Osteocyte (in vitro differentiated cells): Measurements from ENCODE around the gene SLCO3A1. TPM values are rescaled to one million over a fixed set of nuclear protein-coding genes. Genes with fewer than 3 reads are reported as not detected.

Experiments used
- DNase-seq: peaks from one replicate; pipeline ENCODE4 v3.0.0; 2021; ENCODE audit warnings: mixed read lengths; ENCODE audit not compliant: unreplicated experiment; ENCODE audit errors: extremely low spot score
- H3K27ac Mint-ChIP-seq: one replicate; pipeline ENCODE4 v1.8.0; 2021; ENCODE audit warnings: mild to moderate bottlenecking, mixed read lengths; ENCODE audit not compliant: unreplicated experiment
- H3K27me3 Mint-ChIP-seq: one replicate; pipeline ENCODE4 v1.8.0; 2021; ENCODE audit warnings: mixed read lengths; ENCODE audit not compliant: unreplicated experiment
- H3K36me3 Mint-ChIP-seq: one replicate; pipeline ENCODE4 v1.8.0; 2021; ENCODE audit warnings: mixed read lengths; ENCODE audit not compliant: unreplicated experiment
- H3K4me1 Mint-ChIP-seq: one replicate; pipeline ENCODE4 v1.8.0; 2021; ENCODE audit warnings: mixed read lengths; ENCODE audit not compliant: unreplicated experiment
- H3K4me3 Mint-ChIP-seq: one replicate; pipeline ENCODE4 v1.8.0; 2021; ENCODE audit warnings: mild to moderate bottlenecking, moderate library complexity, mixed read lengths; ENCODE audit not compliant: unreplicated experiment
- H3K9me3 Mint-ChIP-seq: one replicate; pipeline ENCODE4 v1.8.0; 2021; ENCODE audit warnings: mixed read lengths; ENCODE audit not compliant: unreplicated experiment
- total RNA-seq: library from RNA; stranded (reverse); gene quantifications from 2 replicates; pipeline ENCODE4 v1.2.1, GENCODE V29; 2021
- TF ChIP-seq, protein P1 (sequence below): fragments of 200-600 bp; sonication (generic); IDR thresholded peaks from 2 replicates; pipeline ENCODE4 v1.5.0; 2021; ENCODE audit warnings: antibody characterized with exemption, mild to moderate bottlenecking, moderate library complexity

The SLCO3A1 gene
- total RNA-seq, 1 donor from 2014 or later, result 1.3 TPM

DNA sequence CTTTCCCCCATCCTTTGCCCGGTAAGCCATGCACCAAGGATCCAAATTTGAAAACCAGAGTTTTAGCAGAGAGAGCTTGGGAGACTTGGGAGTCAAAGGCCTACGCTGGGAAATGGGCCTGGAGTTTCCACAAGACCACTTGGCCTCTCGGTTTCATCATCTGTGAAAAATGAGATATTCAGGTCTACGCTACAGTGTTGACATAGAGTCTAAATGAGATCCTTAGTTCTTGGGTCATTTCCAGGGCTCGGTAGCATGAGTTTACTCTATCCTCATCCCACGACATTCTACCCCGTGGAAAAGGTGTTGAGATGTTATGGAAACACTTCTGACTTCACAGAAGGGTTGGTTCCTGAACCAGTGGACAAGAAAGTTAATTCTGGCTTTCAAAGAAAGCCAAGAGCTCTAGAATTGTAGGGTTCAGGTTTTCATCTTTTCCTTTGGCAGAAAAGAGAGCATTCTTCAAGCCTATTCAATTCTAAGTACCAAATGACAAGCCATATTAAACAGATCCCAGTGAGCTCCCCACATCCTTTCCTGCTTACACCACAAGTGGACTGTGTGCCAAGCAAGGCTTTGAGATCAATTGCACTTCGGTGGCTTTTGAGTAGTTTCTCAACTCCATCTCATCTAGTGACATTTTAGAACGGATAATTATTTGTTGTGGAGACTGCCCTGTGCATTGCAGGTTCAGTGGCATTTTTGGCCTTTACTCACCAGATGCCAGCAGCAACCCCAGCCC lies 219.7 kb downstream of the SLCO3A1 start:
- TF ChIP-seq, protein P1, sequence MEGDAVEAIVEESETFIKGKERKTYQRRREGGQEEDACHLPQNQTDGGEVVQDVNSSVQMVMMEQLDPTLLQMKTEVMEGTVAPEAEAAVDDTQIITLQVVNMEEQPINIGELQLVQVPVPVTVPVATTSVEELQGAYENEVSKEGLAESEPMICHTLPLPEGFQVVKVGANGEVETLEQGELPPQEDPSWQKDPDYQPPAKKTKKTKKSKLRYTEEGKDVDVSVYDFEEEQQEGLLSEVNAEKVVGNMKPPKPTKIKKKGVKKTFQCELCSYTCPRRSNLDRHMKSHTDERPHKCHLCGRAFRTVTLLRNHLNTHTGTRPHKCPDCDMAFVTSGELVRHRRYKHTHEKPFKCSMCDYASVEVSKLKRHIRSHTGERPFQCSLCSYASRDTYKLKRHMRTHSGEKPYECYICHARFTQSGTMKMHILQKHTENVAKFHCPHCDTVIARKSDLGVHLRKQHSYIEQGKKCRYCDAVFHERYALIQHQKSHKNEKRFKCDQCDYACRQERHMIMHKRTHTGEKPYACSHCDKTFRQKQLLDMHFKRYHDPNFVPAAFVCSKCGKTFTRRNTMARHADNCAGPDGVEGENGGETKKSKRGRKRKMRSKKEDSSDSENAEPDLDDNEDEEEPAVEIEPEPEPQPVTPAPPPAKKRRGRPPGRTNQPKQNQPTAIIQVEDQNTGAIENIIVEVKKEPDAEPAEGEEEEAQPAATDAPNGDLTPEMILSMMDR, result no peak
- H3K4me3 Mint-ChIP-seq, result no peak overlapping the region
- peaks cover 8% of the 10 kb centered on the region for H3K4me1 Mint-ChIP-seq
- no peak for DNase-seq
- H3K9me3 Mint-ChIP-seq, result no peaks in the 10 kb centered on the region
- no peak overlapping the region for H3K27ac Mint-ChIP-seq
- H3K27me3 Mint-ChIP-seq, result peaks cover 5% of the 10 kb centered on the region
- no peaks in the 10 kb centered on the region for H3K36me3 Mint-ChIP-seq

DNA sequence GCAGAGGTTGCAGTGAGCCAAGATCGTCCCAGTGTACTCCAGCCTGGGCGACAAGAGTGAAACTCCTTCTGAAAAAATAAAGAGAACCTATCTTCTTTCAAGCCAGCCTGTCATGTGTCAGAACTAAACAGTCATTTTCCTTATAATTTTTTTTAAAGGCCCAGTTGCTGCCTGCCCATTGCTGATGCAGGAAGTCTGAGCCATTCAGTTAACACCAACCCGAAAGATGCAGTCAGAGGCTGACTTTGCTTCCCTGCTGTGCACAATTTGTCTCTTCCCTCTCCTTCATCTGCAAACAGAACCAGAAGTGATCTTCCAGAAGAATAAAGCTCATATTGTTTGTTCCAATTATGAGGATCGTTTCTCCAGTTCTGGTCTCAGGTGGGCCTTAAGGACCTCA lies 220.6 kb downstream of the SLCO3A1 start:
- DNase-seq, result no peak
- TF ChIP-seq, protein P1, result no peak
- no peaks in the 10 kb centered on the region for H3K36me3 Mint-ChIP-seq
- peaks cover 5% of the 10 kb centered on the region for H3K27me3 Mint-ChIP-seq
- H3K4me3 Mint-ChIP-seq, result no peak overlapping the region
- no peak overlapping the region for H3K27ac Mint-ChIP-seq
- H3K4me1 Mint-ChIP-seq, result peaks cover 8% of the 10 kb centered on the region
- no peaks in the 10 kb centered on the region for H3K9me3 Mint-ChIP-seq

- no peak overlapping the region for H3K4me3 Mint-ChIP-seq
- H3K27ac Mint-ChIP-seq, result no peak overlapping the region
- DNase-seq, result no peak
These were observed 221.1 kb downstream of the SLCO3A1 start for GRCh38 chr15:92074646-92075045.

DNA sequence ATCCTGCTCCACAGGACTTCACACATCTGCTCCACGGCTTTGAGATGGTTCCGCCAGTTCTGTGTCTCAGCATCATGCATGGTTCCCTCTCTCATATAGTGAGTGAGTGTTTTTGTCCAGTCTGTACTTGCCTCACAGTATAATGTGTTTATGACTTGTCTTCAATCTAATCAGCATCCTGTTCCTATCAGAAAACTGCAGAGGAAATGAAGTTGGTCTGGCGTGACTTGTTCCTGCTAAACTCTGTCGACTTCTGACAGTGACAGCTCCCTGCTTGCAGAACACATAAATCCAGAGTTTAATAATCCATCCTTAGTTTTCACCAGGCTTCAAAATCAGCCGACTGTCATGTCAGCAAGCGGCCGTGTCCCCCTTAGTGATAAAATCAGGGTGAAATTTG lies 222.3 kb downstream of the SLCO3A1 start:
- no peak overlapping the region for H3K4me3 Mint-ChIP-seq
- H3K27me3 Mint-ChIP-seq, result peaks cover 5% of the 10 kb centered on the region
- H3K36me3 Mint-ChIP-seq, result no peaks in the 10 kb centered on the region
- no peak overlapping the region for H3K27ac Mint-ChIP-seq
- H3K9me3 Mint-ChIP-seq, result no peaks in the 10 kb centered on the region
- no peak for DNase-seq
- H3K4me1 Mint-ChIP-seq, result no peaks in the 10 kb centered on the region
- TF ChIP-seq, protein P1, result no peak

More at GRCh38 chr15:92074646-92075045, 221.1 kb downstream of the SLCO3A1 start:
- Mint-ChIP-seq H3K36me3 (no peaks in the 10 kb centered on the region), H3K9me3 (no peaks in the 10 kb centered on the region), H3K4me1 (peaks cover 5% of the 10 kb centered on the region), H3K27me3 (peaks cover 5% of the 10 kb centered on the region)
- TF ChIP-seq, protein P1, result no peak

GRCh38 chr15:92076541-92076940 lies 223.0 kb downstream of the SLCO3A1 start:
- peaks cover 5% of the 10 kb centered on the region for H3K27me3 Mint-ChIP-seq
- H3K36me3 Mint-ChIP-seq, result no peaks in the 10 kb centered on the region
- no peaks in the 10 kb centered on the region for H3K9me3 Mint-ChIP-seq
- DNase-seq, result no peak
- H3K4me1 Mint-ChIP-seq, result no peaks in the 10 kb centered on the region
- H3K27ac Mint-ChIP-seq, result no peak overlapping the region
- no peak overlapping the region for H3K4me3 Mint-ChIP-seq
- TF ChIP-seq, protein P1, result no peak
